A549 (cell line): ENCODE data around the gene NUB1.

Experiments
- CBX2 ChIP-seq: fragments of 200-600 bp; sonication (generic); IDR thresholded peaks from 2 replicates; pipeline ENCODE4 v1.6.1; 2016; ENCODE audit warnings: low read depth, mild to moderate bottlenecking, borderline replicate concordance
- CEBPB ChIP-seq, 2 experiments: fragments of >200 bp in 1 of 2; sonication (Bioruptor Twin) in 1 of 2; formaldehyde crosslinking in 1 of 2; IDR thresholded peaks; 2 replicates each; pipeline ENCODE4 v1.6.1; 2012 to 2016
- EP300 ChIP-seq, 2 experiments: fragments of >200 bp; sonication (Bioruptor Twin); formaldehyde crosslinking; IDR thresholded peaks; 2 replicates in 1 of 2; 3 replicates in 1 of 2; pipeline ENCODE4 v1.6.1; 2016 to 2017
- GATA3 ChIP-seq: IDR thresholded peaks from 2 replicates; pipeline ENCODE4 v1.6.1; 2012; ENCODE audit warnings: borderline replicate concordance
- POLR2A ChIP-seq: IDR thresholded peaks from 2 replicates; pipeline ENCODE4 v1.6.1; 2012; ENCODE audit warnings: mild to moderate bottlenecking, low read length
- RCOR1 ChIP-seq: fragments of 150-350 bp; IDR thresholded peaks from 2 replicates; pipeline ENCODE4 v1.6.1; 2014; ENCODE audit warnings: antibody characterized with exemption, low read length, low read depth
- REST ChIP-seq: fragments of 200-600 bp; sonication (generic); IDR thresholded peaks from 2 replicates; pipeline ENCODE4 v1.6.1; 2016; ENCODE audit warnings: antibody characterized with exemption, mild to moderate bottlenecking, moderate library complexity
- RNF2 ChIP-seq: fragments of 200-600 bp; sonication (generic); IDR thresholded peaks from 2 replicates; pipeline ENCODE4 v1.6.1; 2016; ENCODE audit warnings: low read depth, mild to moderate bottlenecking, antibody characterized with exemption, moderate library complexity, borderline replicate concordance
- SREBF2 ChIP-seq: fragments of 450-650 bp; IDR thresholded peaks from 2 replicates; pipeline ENCODE4 v1.6.1; 2014; ENCODE audit warnings: mild to moderate bottlenecking, moderate library complexity
- TP53 ChIP-seq: fragments of 250-450 bp; sonication (Bioruptor Pico); IDR thresholded peaks from 2 replicates; pipeline ENCODE4 v1.5.0; 2021; ENCODE audit warnings: mild to moderate bottlenecking, moderate library complexity
- TF ChIP-seq, protein P1 (sequence below): IDR thresholded peaks from 2 replicates; pipeline ENCODE4 v1.6.1; 2012
- TF ChIP-seq, protein P2 (sequence below): fragments of >200 bp; sonication (Bioruptor Twin); formaldehyde crosslinking; IDR thresholded peaks from 3 replicates; pipeline ENCODE4 v1.5.1; 2016
- TF ChIP-seq, protein P3 (sequence below): fragments of 250-450 bp; sonication (Bioruptor Pico); IDR thresholded peaks from 2 replicates; pipeline ENCODE4 v1.5.0; 2021; ENCODE audit warnings: mild to moderate bottlenecking, moderate library complexity, borderline replicate concordance

DNA sequence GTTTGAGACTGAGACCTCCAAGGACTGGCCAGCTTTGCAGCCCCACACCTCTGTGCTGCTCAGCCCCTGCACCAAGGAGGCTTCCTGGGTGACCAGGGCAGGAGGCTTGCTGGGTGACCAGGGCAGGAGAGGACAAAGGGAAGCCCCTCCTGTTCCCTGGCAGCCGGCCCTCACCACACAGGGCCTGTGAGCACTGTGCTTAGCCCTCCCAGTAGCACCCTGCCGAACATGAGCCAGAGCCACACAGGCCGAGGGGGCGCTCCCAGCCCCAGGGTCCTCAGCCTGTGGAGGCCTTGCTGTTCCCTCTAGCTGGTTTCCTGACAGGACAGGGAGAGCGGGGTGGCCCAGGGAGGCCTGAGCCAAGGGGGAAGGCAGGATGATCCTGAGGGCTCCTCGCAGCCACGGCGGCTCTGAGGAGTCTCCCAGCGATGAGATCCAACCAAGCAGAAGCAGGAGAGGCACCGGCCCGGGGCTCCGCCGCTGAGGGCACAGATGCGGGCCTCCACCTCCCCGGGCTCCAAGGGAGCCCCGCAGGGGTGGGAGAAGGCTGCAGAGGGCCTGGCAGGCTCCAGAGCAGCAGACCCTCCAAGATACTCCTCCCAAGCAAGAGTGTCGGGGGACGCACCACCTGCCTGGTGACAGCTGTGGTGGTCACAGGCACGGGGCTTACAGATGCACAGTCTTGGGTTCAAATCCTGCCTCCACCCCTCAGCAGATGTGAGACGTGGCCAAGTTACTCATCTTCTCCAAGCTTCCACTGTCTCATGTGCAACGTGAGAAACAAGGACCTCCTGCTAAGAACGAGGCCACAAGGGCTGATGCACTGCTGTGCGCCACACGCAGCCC lies 45.8 kb downstream of the NUB1 start:
- TF ChIP-seq POLR2A (no peak), TP53 (no peak), RCOR1 (no peak), EP300 (IDR thresholded peaks at IDR 0.05) (no peak), CEBPB (IDR thresholded peaks at IDR 0.05) (no peak), RNF2 (no peak), REST (no peak), SREBF2 (no peak), GATA3 (no peak), CBX2 (no peak)
- TF ChIP-seq, protein P1, sequence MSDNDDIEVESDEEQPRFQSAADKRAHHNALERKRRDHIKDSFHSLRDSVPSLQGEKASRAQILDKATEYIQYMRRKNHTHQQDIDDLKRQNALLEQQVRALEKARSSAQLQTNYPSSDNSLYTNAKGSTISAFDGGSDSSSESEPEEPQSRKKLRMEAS: no peak
- TF ChIP-seq, protein P2, sequence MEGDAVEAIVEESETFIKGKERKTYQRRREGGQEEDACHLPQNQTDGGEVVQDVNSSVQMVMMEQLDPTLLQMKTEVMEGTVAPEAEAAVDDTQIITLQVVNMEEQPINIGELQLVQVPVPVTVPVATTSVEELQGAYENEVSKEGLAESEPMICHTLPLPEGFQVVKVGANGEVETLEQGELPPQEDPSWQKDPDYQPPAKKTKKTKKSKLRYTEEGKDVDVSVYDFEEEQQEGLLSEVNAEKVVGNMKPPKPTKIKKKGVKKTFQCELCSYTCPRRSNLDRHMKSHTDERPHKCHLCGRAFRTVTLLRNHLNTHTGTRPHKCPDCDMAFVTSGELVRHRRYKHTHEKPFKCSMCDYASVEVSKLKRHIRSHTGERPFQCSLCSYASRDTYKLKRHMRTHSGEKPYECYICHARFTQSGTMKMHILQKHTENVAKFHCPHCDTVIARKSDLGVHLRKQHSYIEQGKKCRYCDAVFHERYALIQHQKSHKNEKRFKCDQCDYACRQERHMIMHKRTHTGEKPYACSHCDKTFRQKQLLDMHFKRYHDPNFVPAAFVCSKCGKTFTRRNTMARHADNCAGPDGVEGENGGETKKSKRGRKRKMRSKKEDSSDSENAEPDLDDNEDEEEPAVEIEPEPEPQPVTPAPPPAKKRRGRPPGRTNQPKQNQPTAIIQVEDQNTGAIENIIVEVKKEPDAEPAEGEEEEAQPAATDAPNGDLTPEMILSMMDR: no peak
- TF ChIP-seq, protein P3, sequence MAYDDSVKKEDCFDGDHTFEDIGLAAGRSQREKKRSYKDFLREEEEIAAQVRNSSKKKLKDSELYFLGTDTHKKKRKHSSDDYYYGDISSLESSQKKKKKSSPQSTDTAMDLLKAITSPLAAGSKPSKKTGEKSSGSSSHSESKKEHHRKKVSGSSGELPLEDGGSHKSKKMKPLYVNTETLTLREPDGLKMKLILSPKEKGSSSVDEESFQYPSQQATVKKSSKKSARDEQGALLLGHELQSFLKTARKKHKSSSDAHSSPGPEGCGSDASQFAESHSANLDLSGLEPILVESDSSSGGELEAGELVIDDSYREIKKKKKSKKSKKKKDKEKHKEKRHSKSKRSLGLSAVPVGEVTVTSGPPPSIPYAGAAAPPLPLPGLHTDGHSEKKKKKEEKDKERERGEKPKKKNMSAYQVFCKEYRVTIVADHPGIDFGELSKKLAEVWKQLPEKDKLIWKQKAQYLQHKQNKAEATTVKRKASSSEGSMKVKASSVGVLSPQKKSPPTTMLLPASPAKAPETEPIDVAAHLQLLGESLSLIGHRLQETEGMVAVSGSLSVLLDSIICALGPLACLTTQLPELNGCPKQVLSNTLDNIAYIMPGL (CRISPR knock-in tag): no peak
